H1 (cell line): ENCODE results near the gene ADAM20.
"Not testable (repeated sequence)": the region's sequence is repeated elsewhere in the genome, so short reads cannot be mapped to it uniquely, and the experiment has no call there.

ENCODE experiments used
- CHD2 ChIP-seq: IDR thresholded peaks from 2 replicates; pipeline ENCODE4 v1.6.1; 2012; ENCODE audit warnings: low read length, improper control_type of control experiment
- CHD7 ChIP-seq: fragments of 300-600 bp; sonication (generic); IDR thresholded peaks from 2 replicates; pipeline ENCODE4 v1.7.1; 2012; ENCODE audit warnings: low read length, moderate library complexity, mild to moderate bottlenecking, inconsistent platforms; ENCODE audit not compliant: insufficient replicate concordance
- CTCF ChIP-seq, 3 experiments: IDR thresholded peaks; 1 replicate in 2 of 3; 2 replicates in 1 of 3; pipeline versions ENCODE4 v1.5.1 to v1.6.1; 2011; ENCODE audit warnings: low read length in 3 of 3, mild to moderate bottlenecking in 3 of 3, inconsistent platforms in 2 of 3, low read depth in 1 of 3, moderate library complexity in 1 of 3; ENCODE audit not compliant: insufficient read depth in 1 of 3; ENCODE audit errors: control extremely low read depth in 1 of 3
- EP300 ChIP-seq, 2 experiments: IDR thresholded peaks; 1 replicate in 1 of 2; 2 replicates in 1 of 2; pipeline ENCODE4 v1.6.1; 2011 to 2012; ENCODE audit warnings: low read depth in 2 of 2, low read length in 2 of 2, mild to moderate bottlenecking in 2 of 2, borderline replicate concordance in 1 of 2, inconsistent platforms in 1 of 2, moderate library complexity in 1 of 2
- GABPA ChIP-seq: IDR thresholded peaks from 2 replicates; pipeline ENCODE4 v1.6.1; 2011; ENCODE audit warnings: mild to moderate bottlenecking, low read length, moderate library complexity, borderline replicate concordance; ENCODE audit not compliant: insufficient read depth
- KDM1A ChIP-seq: fragments of 200-600, 300-600 bp; sonication (generic); IDR thresholded peaks from 2 replicates; pipeline ENCODE4 v1.7.1; 2016; ENCODE audit warnings: mild to moderate bottlenecking, low read length, borderline replicate concordance
- POLR2A ChIP-seq, 2 experiments: IDR thresholded peaks; 1 replicate in 1 of 2; 2 replicates in 1 of 2; pipeline ENCODE4 v1.6.1; 2011; ENCODE audit warnings: low read depth in 2 of 2, low read length in 2 of 2, mild to moderate bottlenecking in 2 of 2; ENCODE audit errors: control extremely low read depth in 1 of 2
- POU5F1 ChIP-seq: IDR thresholded peaks from 2 replicates; pipeline ENCODE4 v1.6.1; 2011; ENCODE audit warnings: low read depth, mild to moderate bottlenecking, low read length, moderate library complexity
- RBBP5 ChIP-seq: IDR thresholded peaks from 2 replicates; pipeline ENCODE4 v1.7.1; 2012; ENCODE audit warnings: low read depth, mild to moderate bottlenecking, inconsistent platforms, low read length, moderate library complexity, borderline replicate concordance
- RFX5 ChIP-seq: IDR thresholded peaks from 2 replicates; pipeline ENCODE4 v1.6.1; 2011; ENCODE audit warnings: low read depth, low read length, improper control_type of control experiment, borderline replicate concordance
- SIN3A ChIP-seq, 2 experiments: IDR thresholded peaks in 1 of 2; conservative IDR thresholded peaks in 1 of 2; 2 replicates each; pipeline ENCODE4 v1.6.1; 2011 to 2012; ENCODE audit warnings: low read length in 2 of 2, improper control_type of control experiment in 1 of 2, low read depth in 1 of 2, mild to moderate bottlenecking in 1 of 2
- TCF12 ChIP-seq: IDR thresholded peaks from 2 replicates; pipeline ENCODE4 v1.6.1; 2011; ENCODE audit warnings: low read depth, mild to moderate bottlenecking, low read length
- ZNF274 ChIP-seq: IDR thresholded peaks from 2 replicates; pipeline ENCODE4 v1.7.0; 2012; ENCODE audit warnings: low read length, borderline replicate concordance; ENCODE audit errors: extremely low read depth

- not testable (repeated sequence) for TF ChIP-seq CTCF (IDR thresholded peaks at IDR 0.05; ENCODE audit: control extremely low read depth in 1 of 3, insufficient read depth in 1 of 3, low read depth in 1 of 3, low read length in 3 of 3); CHD2; SIN3A (conservative IDR thresholded peaks at IDR 0.05 in 1 of 2, IDR thresholded peaks at IDR 0.05 in 1 of 2; ENCODE audit: low read depth in 1 of 2, low read length in 2 of 2); RFX5; GABPA; CHD7; TCF12; POLR2A (IDR thresholded peaks at IDR 0.05; ENCODE audit: control extremely low read depth in 1 of 2, low read depth in 2 of 2, low read length in 2 of 2); POU5F1; RBBP5; ZNF274; KDM1A; EP300 (IDR thresholded peaks at IDR 0.05; ENCODE audit: borderline replicate concordance in 1 of 2, low read depth in 2 of 2, low read length in 2 of 2)
Measured at GRCh38 chr14:70477356-70478105, 57.3 kb downstream of the ADAM20 start.
